Transverse colon (tissue), 4 donors: Measurements from ENCODE around the gene RPL39L. TPM values are rescaled to one million over a fixed set of nuclear protein-coding genes. Genes with fewer than 3 reads are reported as not detected.

Experiments
- DNase-seq: peaks from one replicate; pipeline ENCODE4 v3.0.0-alpha.2; 2019
- H3K27ac ChIP-seq, 4 donors: fragments of 200-600 bp; sonication (generic); 2 replicates each; pipeline ENCODE4 v1.5.1; 2016 to 2018; ENCODE audit warnings: inconsistent platforms in 4 of 4
- H3K27me3 ChIP-seq: fragments of 200-600 bp; sonication (generic); 2 replicates; pipeline ENCODE4 v1.5.1; 2017; ENCODE audit warnings: inconsistent platforms
- H3K36me3 ChIP-seq, 4 donors: fragments of 200-600 bp; sonication (generic); 2 replicates each; pipeline ENCODE4 v1.5.1; 2017 to 2019; ENCODE audit warnings: inconsistent platforms in 4 of 4
- H3K4me1 ChIP-seq, 4 donors: fragments of 200-600 bp; sonication (generic); 2 replicates each; pipeline ENCODE4 v1.5.1; 2017 to 2020; ENCODE audit warnings: inconsistent platforms in 4 of 4
- H3K4me3 ChIP-seq, 4 donors: fragments of 200-600 bp; sonication (generic); 1 replicate in 1 of 4; 2 replicates in 3 of 4; pipeline versions ENCODE4 v1.5.1 to v1.6.1; 2017 to 2019; ENCODE audit warnings: inconsistent platforms in 4 of 4
- H3K9me3 ChIP-seq, 2 donors: fragments of 200-600 bp; sonication (generic); 2 replicates each; pipeline ENCODE4 v1.5.1; 2017 to 2019; ENCODE audit warnings: inconsistent platforms in 2 of 2
- EP300 ChIP-seq: sonication (generic); formaldehyde crosslinking; IDR thresholded peaks from one replicate; pipeline ENCODE4 v1.6.1; 2017; ENCODE audit warnings: antibody characterized with exemption, low read depth
- POLR2A ChIP-seq: fragments of 450-650 bp; IDR thresholded peaks from one replicate; pipeline ENCODE4 v1.6.1; 2016; ENCODE audit warnings: antibody characterized with exemption, mild to moderate bottlenecking, moderate library complexity
- POLR2AphosphoS5 ChIP-seq, 3 donors: sonication (generic); formaldehyde crosslinking; IDR thresholded peaks; one replicate each; pipeline ENCODE4 v1.6.1; 2016; ENCODE audit warnings: antibody characterized with exemption in 3 of 3
- WGBS, 2 donors: methylation state at CpG; one replicate each; pipeline ENCODE4 v1.1.5; 2018; ENCODE audit warnings: low coverage in 1 of 2; 5-methylcytosine and 5-hydroxymethylcytosine counted together
- in situ Hi-C, 4 donors: fragments of 200-750 bp; cut with MboI; loops; one replicate each; pipeline versions ENCODE4 v1.15.0 to v1.15.1; 2017; ENCODE audit warnings: low sequenced_read_pairs in 3 of 4, low pct_ligation_motif_present in 1 of 4, low pct_unique_long_range_greater_than_20kb in 1 of 4
- intact Hi-C: fragments of 100-400 bp; cut with DNase I; formaldehyde crosslinking; loops from one replicate; pipeline ENCODE4 v1.15.1; 2023; ENCODE audit warnings: low total_unique reads
- total RNA-seq, 4 donors: library from RNA; depleted of rRNA; stranded (reverse); fragments of >200 nt; gene quantifications; one replicate each; pipeline ENCODE4 v1.1.0, GENCODE V29; 2016
- TF ChIP-seq, protein P1 (sequence below), 5 experiments: fragments of 200-600 bp in 3 of 5; fragments of 450-650 bp in 2 of 5; sonication (generic) in 3 of 5; IDR thresholded peaks; 1 replicate in 2 of 5; 2 replicates in 3 of 5; pipeline ENCODE4 v1.5.1; 2016 to 2017; ENCODE audit warnings: antibody characterized with exemption in 5 of 5, inconsistent platforms in 3 of 5, mild to moderate bottlenecking in 2 of 5, moderate library complexity in 1 of 5

The RPL39L gene
- total RNA-seq, 4 donors from 2014 or later, result 2.2 to 5.6 (median 2.4) TPM; not detected in 1

DNA sequence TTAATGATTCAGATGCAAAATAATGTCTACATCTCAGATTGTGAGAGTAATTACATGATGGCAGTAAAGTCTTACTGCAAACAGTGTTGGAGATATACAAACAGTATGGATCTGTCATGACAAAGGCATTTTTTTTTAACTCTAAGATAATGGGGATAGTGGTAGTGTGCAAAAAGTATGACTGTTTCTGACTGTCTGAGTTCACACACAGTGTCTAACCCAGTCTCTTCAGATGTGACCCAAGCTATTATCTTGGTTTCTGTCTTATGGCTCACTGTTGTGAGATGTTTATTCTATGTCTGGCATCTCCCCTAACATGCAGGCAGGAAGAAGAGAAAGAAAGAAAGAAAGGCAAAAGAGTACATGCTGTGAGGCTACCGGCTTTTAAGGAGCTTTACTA lies 17.0 kb downstream of the RPL39L start:
- Histone ChIP-seq H3K4me3 (no peak overlapping the region), H3K9me3 (no peaks in the 10 kb centered on the region), H3K27me3 (no peaks in the 10 kb centered on the region), H3K4me1 (no peaks in the 10 kb centered on the region), H3K36me3 (no peaks in the 10 kb centered on the region), H3K27ac (no peak overlapping the region)
- no peak for TF ChIP-seq POLR2A
- TF ChIP-seq, protein P1, sequence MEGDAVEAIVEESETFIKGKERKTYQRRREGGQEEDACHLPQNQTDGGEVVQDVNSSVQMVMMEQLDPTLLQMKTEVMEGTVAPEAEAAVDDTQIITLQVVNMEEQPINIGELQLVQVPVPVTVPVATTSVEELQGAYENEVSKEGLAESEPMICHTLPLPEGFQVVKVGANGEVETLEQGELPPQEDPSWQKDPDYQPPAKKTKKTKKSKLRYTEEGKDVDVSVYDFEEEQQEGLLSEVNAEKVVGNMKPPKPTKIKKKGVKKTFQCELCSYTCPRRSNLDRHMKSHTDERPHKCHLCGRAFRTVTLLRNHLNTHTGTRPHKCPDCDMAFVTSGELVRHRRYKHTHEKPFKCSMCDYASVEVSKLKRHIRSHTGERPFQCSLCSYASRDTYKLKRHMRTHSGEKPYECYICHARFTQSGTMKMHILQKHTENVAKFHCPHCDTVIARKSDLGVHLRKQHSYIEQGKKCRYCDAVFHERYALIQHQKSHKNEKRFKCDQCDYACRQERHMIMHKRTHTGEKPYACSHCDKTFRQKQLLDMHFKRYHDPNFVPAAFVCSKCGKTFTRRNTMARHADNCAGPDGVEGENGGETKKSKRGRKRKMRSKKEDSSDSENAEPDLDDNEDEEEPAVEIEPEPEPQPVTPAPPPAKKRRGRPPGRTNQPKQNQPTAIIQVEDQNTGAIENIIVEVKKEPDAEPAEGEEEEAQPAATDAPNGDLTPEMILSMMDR (IDR thresholded peaks at IDR 0.05), result no peak
- TF ChIP-seq POLR2AphosphoS5 (IDR thresholded peaks at IDR 0.05), result no peak
- no peak for TF ChIP-seq EP300
- WGBS, 2 donors, result 93 to 100% methylated on average over 1 of the region's 1 CpG
- no peak for DNase-seq
- intact Hi-C loops, result no loop called here
- in situ Hi-C loops, result no loop called here

DNA sequence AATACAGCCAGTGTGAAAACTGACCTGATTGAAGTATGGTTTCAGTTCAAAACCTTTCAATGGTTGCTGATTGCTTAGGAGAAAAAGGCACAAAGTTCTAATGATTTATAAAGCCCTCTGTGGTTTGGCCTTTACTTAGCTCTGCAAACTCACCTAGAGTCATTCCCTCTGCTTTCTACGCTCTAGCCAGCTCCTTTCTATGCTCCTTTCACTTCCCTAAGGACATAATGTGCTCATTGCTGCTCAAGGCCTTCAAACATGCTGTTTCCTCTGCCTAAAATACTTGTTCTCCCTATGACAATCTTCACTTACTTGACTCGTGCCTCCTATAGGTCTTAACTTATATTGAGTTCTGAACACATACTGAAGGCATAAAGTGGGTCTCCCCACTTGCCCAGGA lies 19.0 kb downstream of the RPL39L start:
- Histone ChIP-seq H3K36me3 (no peaks in the 10 kb centered on the region), H3K4me3 (no peak overlapping the region), H3K27ac (no peak overlapping the region), H3K9me3 (no peaks in the 10 kb centered on the region), H3K27me3 (no peaks in the 10 kb centered on the region), H3K4me1 (no peaks in the 10 kb centered on the region)
- TF ChIP-seq POLR2AphosphoS5 (IDR thresholded peaks at IDR 0.05) (no peak), EP300 (no peak)
- intact Hi-C loops (no loop called here), in situ Hi-C loops (no loop called here)
- no peak for DNase-seq
- 73 to 87% methylated on average over 2 of the region's 2 CpGs for WGBS, 2 donors

DNA sequence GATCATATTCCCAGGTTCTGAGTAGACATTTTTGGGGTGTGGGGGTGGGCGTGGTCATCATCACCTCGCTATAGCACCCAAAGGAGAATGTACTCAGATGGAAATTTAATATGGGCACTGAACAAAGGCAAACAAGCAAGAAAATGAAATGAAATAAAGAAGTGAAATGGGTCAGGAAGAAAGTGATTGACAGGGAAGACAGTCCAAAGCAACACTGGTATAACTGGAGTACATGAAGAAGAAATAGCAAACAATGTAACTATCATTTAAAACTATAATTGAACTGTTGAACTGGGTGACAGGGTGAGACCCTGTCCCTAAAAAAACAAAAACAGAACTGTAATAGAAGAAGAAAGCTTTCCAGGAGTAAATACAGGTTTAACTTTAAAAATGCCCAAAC lies 24.8 kb downstream of the RPL39L start:
- Histone ChIP-seq H3K4me1 (no peaks in the 10 kb centered on the region), H3K27me3 (no peaks in the 10 kb centered on the region), H3K36me3 (no peaks in the 10 kb centered on the region), H3K9me3 (no peaks in the 10 kb centered on the region), H3K27ac (no peak overlapping the region), H3K4me3 (no peak overlapping the region)
- DNase-seq, result no peak
- in situ Hi-C loops, result loop anchor here in 1 of 4 donors (10.0 kb wide), 1 partner anchor 50 kb away; no protein-coding TSS in a partner anchor
- intact Hi-C loops, result no loop called here
- TF ChIP-seq POLR2A, result no peak
- no peak for TF ChIP-seq EP300
- TF ChIP-seq POLR2AphosphoS5 (IDR thresholded peaks at IDR 0.05), result no peak
- TF ChIP-seq, protein P1 (IDR thresholded peaks at IDR 0.05), result no peak
- 90% methylated on average over 2 of the region's 2 CpGs for WGBS, 2 donors

DNA sequence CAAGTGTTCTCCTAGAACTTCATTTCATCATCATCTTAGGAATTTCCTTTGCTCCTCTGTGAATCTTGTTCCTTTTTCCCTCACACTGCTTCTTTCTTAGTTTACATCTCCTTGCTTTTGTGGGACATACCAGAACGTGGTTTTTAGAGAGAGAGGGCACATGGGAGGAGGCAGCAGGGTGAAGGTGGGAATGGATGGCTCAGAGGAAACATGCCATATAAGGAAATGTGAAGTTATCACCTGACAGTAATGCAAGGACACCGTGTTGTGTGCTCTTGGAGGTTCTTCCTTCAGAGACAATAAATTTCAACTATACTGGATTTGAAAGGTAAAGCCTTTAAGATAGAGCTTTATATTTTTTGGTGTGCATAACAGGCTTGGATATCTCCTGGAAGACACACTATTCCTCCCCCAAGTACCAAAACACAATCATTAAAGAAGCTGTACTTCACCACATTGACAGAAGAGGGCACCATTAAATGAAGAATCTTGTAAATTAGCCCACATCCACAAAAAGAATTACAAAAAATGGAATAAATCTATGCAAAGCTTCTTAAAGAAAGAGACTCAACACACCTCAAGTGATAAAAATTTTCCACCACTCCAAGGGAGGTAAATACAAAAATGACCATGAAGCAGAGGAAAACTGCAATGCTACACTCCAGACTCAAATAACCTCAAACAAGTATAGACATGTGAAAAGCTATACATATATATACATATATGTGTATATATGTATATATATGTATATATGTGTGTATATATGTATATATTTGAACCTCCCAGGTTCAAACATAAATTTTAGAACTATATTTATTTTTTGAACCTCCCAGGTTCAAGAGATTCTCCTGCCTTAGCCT lies 26.1 kb downstream of the RPL39L start:
- in situ Hi-C loops (loop anchor here in 1 of 4 donors (10.0 kb wide), 1 partner anchor 52 kb away; no protein-coding TSS in a partner anchor), intact Hi-C loops (no loop called here)
- DNase-seq, result no peak
- Histone ChIP-seq H3K4me3 (no peak overlapping the region), H3K36me3 (no peaks in the 10 kb centered on the region), H3K9me3 (no peaks in the 10 kb centered on the region), H3K27ac (no peak overlapping the region), H3K27me3 (no peaks in the 10 kb centered on the region), H3K4me1 (no peaks in the 10 kb centered on the region)
- WGBS, 2 donors, result 0 to 27% methylated on average over 1 to 2 of the region's 2 CpGs
- TF ChIP-seq POLR2A, result no peak
- TF ChIP-seq, protein P1 (IDR thresholded peaks at IDR 0.05), result peak; percentile 46 to 56 (median 54)
